ELF-1 (cell line): ENCODE results near the gene CMIP.
A peak's percentile ranks its signal among the peaks of the same experiment; 100 is the strongest.

ENCODE experiments used
- DNase-seq: peaks from one replicate; pipeline ENCODE4 v3.0.0-alpha.2; 2016; ENCODE audit warnings: low read depth, low spot score

Gene CMIP

DNA sequence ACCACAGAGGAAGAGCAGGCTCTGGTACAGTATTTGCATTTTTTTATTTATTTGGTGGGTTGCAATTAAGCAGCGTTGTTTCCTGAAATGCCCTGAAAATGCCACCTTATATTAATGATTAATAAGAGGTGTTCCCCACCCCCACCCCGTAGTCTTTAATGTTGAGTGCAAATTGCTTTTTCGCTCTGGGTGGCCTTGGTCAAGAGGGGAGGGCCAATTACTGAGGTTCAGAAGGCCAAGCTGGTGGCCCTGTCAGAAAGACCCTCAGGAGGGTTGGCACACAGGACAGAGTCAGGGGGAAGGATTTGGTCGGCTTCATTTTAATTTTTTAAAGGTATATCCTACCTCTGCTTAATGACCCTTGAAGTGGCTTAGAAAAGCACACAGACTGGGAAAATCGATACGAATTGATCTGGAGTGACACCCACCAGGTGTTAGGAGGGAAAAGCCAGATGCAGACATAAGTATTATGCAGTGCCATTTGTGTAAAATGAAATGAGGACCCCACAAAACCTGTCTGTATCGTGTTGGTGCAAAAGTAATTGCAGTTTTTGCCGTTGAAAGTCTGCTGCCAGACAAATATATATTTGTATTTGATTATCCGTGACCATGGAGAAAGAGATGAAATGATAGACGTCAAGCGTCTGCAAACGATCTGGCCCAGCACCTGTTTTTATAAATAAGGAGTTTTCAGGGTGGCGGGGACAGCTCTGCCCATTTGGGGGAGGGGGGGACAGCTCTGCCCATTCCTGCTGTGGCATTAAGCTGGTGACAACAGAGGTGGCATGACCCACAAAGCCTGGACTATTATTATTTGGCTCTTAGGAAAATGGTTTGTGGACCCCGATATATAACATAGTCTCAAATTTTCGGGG lies 190.7 kb downstream of the CMIP start:
- no peak for DNase-seq

GRCh38 chr16:81636298-81636993 lies 191.8 kb downstream of the CMIP start:
- no peak for DNase-seq

GRCh38 chr16:81637336-81638235 lies 193.0 kb downstream of the CMIP start:
- no peak for DNase-seq

- peak; percentile 68 for DNase-seq
Observed at GRCh38 chr16:81638286-81638945, 193.8 kb downstream of the CMIP start.

DNA sequence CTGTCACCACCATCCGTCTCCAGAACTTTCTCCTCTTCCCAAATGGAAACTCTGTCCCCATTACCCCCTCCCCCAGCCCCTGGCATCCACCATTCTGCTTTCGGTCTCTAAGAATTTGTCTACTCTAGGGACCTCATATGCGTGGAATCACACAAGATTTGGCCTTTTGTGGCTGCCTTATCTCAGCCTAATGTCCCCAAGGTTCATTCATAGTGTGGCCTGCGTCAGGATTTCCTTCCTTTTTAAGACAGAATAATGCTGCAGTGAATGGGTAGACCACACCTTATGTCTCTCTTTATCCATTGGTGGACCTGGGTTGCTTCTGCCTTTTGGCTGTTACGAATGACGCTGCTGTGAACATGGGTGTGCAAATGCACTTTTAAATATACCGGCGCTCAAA lies 194.7 kb downstream of the CMIP start:
- DNase-seq, result no peak

DNA sequence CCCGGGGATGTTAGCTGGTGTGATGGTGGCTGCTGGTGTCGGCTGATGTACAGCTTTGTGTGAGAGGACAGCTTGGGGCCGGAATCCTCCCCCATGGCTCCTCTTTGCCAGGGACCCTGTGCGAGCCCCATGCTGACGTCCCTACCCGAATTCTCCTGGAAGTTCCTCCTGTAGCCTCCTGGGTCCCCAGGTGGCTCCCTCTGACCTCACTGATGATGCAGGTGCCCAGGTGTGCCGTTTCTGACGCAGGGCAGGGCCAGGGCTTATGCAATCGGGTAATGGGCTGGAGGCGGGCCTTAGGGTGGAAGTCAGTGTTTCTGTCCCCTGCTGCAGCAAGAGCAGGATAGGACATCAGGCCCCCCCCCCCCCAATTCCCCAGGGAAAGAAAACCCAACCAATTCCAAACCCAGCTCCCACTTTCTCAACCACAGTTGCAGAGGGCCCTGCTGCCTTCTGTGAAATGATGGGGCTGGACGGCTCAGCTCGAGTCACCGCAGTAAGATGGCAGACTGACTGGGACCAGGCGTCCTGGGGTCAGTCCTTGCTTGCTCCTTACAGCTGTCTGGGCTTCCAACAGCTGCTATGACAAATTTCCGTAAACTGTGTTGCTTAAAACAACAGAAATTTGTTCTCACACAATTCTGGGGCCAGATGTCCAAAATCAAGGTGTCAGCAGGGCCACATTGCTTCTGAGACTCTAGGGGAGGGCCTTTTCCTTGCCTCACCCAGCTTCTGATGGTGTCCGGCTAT lies 195.5 kb downstream of the CMIP start:
- DNase-seq, result no peak

- no peak for DNase-seq
Observed at GRCh38 chr16:81640681-81641070, 196.1 kb downstream of the CMIP start.

DNA sequence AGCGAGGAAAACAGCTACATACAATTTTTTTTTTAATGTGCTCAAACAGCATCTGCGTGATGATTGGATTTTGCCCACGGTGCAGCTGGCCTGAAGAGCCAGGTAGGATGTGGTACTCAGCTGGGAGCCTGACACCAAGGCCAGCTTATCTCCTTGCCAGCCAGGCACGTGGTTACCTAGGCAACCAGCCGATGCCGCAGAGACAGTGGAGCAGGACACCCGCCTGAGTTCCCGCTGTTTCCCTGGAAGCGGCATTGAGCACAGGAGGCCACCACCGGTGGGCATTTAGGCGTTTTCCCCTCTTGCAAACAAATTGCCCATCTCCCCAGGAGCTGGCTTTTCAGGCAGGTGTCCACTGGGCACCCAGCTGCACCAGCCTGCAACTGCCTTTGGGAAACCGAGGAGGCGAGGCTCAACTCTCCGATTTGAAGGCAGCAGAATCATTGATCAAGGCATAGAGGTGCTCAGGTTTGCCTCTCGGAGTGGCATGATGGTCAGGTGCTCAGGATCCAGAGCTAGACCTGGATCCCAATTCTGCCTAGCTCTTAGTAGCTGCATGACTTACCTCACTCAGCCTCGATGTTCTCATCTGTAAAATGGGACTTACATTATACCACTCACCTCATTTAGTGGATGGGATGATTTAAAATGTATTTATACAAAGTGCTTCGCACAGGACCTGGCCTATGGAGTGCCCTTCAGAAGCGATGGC lies 196.9 kb downstream of the CMIP start:
- peak; percentile 54 for DNase-seq

GRCh38 chr16:81642107-81642436 lies 197.5 kb downstream of the CMIP start:
- DNase-seq, result no peak

- DNase-seq, result no peak
Observed at GRCh38 chr16:81642943-81643342, 198.3 kb downstream of the CMIP start.

- peak; percentile 79 for DNase-seq
Observed at GRCh38 chr16:81645266-81645694, 200.7 kb downstream of the CMIP start.

- no peak for DNase-seq
Observed at GRCh38 chr16:81645925-81646324, 201.3 kb downstream of the CMIP start.

DNA sequence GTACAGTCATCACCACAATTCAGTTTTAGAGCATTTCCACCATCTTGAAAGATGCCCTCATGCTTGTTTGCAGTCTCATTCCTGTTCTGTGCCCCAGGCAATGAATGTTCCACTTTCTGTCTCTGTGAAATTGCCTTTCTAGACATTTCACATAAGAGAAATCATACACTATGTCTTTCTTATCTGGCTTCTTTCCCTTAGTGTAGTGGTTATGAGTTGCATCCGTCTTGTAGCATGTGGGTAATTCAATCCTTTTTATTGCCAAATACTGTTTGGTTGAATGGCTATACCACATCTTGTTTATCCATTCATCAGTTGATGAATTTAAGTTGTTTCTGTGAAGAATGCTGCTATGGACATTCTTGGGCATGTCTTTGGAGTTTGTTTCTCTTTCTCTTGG lies 202.0 kb downstream of the CMIP start:
- no peak for DNase-seq

- DNase-seq, result peak; percentile 86
Observed at GRCh38 chr16:81647527-81647926, 202.9 kb downstream of the CMIP start.

DNA sequence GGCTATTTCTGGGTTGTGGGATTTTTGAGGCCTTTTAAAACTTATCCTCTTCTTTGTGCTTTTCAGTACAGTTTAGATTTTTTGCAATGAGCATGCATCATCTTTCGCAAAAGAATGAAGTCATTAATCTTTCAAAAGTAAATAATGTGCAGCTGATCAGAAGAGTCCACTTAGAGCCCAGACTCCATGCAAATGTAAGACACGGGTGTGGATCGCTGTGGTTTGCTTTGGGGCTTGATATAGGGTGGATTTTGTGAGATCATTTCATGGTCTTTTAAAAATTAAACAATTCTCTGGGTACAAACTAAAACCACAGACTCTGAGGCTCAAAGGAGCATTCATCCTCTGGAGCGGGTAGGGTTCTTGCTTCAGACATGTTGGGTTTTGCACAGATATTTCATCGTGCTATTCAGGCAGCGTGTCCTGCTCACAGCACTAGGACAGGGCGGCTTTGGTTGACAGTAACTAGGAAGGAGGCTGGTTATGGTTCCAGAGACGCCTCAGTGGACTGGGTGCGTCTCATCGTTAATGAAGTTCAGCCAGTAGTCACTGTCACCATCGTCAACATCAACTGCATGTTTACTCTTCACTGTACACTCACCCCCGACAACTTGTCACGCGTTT lies 205.1 kb downstream of the CMIP start:
- DNase-seq, result no peak

GRCh38 chr16:81650281-81650680 lies 205.7 kb downstream of the CMIP start:
- DNase-seq, result no peak

- peak; percentile 75 for DNase-seq
Observed at GRCh38 chr16:81650982-81651562, 206.5 kb downstream of the CMIP start.

DNA sequence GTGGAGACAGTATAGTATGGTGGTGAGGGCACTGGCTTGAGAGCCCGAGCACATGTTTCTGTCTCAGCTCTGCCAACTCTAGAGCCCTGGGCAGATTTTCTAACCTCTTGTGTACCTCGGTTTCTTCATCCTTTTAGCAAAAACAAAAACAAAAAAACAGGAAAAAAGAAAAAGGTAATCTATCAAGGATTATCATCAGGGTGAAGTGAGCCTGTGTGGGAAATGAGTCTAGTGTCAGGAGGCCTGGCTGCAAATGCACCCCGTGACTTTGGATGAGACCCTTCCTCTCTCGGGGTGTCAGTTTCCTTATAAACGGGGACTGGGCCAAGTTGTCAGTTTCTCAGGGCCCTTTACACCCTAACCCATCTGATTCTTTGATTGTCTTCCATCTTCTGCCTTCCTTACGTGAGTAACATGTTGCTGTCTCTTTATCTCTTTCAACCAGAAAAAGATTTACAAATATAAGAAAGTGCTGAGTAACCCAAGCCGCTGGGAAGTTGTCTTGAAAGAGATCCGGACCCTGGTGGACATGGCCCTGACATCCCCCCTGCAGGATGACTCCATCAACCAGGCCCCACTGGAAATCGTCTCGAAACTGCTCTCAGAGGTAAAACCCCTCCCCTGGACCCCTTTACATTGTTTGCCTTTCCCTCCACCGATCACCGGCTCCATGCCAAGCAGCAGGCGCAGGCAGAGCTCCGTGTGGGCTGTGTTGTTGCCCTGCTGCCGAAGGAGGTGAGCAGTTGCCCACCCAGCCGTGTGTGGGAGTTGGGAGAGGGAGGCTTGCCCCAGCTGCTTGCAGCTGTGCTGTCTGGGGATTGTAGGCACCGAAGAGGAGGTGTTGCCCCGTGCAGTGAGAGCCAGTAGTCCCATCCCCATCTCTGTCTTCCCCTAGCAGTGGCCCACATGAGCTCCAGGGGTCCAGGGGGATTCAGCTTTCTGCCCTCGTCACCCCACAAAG lies 207.4 kb downstream of the CMIP start:
- no peak for DNase-seq
